Adrenal gland (tissue), 5 donors: Measurements from ENCODE around the gene ACSL4.

Source experiments
- POLR2A ChIP-seq, 2 donors: fragments of 450-650 bp; IDR thresholded peaks; one replicate each; pipeline ENCODE4 v1.6.1; 2017; ENCODE audit warnings: antibody characterized with exemption in 2 of 2, mild to moderate bottlenecking in 2 of 2, moderate library complexity in 1 of 2
- TF ChIP-seq, protein P1 (sequence below), 6 experiments: fragments of 450-650 bp in 4 of 6; fragments of 200-600 bp in 2 of 6; sonication (generic) in 1 of 6; IDR thresholded peaks; 1 replicate in 5 of 6; 2 replicates in 1 of 6; pipeline versions ENCODE4 v1.5.1 to v1.8.0; 2016 to 2021; ENCODE audit warnings: antibody characterized with exemption in 6 of 6, mild to moderate bottlenecking in 2 of 6, moderate library complexity in 1 of 6
- donor health status: DM: no; HTN: no; CAD: no.

DNA sequence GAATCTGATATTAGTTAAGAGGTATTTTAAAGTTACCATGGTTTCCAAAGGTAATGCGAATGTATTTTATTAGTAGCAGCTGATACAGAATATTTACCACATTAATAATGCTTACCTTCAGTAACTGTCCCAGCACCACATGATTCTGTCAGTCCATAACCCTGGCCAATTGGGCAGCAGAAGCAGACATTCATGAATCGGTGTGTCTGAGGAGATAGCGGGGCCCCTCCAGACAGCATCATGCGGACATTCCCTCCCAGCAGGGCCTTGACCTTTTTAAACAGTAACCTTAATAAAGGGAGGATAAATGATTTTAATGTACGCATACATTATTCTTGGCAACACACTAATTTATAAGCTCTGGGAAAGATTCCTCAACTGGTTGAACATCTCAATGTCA is 65.1 kb downstream of the ACSL4 start:
- no peak for TF ChIP-seq POLR2A (IDR thresholded peaks at IDR 0.05)
- TF ChIP-seq, protein P1, sequence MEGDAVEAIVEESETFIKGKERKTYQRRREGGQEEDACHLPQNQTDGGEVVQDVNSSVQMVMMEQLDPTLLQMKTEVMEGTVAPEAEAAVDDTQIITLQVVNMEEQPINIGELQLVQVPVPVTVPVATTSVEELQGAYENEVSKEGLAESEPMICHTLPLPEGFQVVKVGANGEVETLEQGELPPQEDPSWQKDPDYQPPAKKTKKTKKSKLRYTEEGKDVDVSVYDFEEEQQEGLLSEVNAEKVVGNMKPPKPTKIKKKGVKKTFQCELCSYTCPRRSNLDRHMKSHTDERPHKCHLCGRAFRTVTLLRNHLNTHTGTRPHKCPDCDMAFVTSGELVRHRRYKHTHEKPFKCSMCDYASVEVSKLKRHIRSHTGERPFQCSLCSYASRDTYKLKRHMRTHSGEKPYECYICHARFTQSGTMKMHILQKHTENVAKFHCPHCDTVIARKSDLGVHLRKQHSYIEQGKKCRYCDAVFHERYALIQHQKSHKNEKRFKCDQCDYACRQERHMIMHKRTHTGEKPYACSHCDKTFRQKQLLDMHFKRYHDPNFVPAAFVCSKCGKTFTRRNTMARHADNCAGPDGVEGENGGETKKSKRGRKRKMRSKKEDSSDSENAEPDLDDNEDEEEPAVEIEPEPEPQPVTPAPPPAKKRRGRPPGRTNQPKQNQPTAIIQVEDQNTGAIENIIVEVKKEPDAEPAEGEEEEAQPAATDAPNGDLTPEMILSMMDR (IDR thresholded peaks at IDR 0.05), result no peak
